ENCODE results near the gene GIN1. TPM values are rescaled to one million over a fixed set of nuclear protein-coding genes. Genes with fewer than 3 reads are reported as not detected.

The GIN1 gene
- total and polyA plus RNA-seq, 9 of the 15 experiments (the other 6 are each of a cell fraction or from before 2014, with no cell fraction given): 2.4 to 9.8 (median 7.8) TPM

DNA sequence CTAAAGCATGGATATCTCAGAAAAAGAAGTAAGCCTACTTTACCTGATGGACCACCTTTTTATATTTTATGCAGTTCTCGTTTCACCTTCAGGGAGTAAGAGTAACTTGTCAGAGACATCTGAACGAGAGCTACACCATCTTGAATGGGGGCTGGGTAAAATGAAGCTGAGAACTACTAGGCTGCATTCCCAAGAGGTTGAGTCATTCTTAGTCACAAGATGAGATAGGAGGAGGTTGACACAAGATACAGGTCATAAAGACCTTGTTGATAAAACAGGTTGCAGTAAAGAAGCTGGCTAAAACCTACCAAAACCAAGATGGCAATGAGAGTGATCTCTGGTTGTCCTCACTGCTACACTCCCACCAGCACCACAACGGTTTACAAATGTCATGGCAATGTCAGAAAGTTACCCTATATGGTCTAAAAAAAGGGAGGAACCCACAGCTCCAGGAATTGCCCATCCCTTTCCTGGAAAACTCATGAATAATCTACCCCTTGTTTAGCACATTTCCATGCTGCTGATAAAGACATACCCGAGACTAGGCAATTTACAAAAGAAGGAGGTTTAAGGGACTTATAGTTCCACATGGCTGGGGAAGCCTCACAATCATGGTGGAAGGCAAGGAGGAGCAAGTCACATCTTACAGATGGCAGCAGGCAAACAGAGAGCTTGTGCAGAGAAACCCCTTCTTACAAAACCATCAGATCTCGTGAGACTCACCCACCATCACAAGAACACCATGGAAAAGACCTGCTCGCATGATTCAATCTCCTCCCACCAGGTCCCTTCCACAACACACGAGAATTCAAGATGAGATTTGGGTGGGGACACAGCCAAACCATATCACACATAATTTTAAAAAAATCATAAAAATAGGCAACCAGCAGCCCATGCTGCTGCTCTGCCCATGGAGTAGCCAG is 62.5 kb downstream of the GIN1 start (continued):
- TF ChIP-seq FOXK1 (CRISPR knock-in tag; IDR thresholded peaks at IDR 0.05; ENCODE audit: borderline replicate concordance): no peak
- TF ChIP-seq ARID2 (IDR thresholded peaks at IDR 0.05): no peak
- no peak for TF ChIP-seq ZBTB7A (IDR thresholded peaks at IDR 0.05; ENCODE audit: borderline replicate concordance, control insufficient read depth, low read depth, low read length)
- TF ChIP-seq PURB (CRISPR knock-in tag; IDR thresholded peaks at IDR 0.05; ENCODE audit: low read depth): no peak
- TF ChIP-seq ZNF584 (CRISPR knock-in tag; IDR thresholded peaks at IDR 0.05; ENCODE audit: low read depth): peak; percentile 99
- no peak for TF ChIP-seq XRCC5 (IDR thresholded peaks at IDR 0.05; ENCODE audit: low read depth, low read length)
- TF ChIP-seq SRSF7 (optimal IDR thresholded peaks at IDR 0.05; ENCODE audit: low read depth, low read length): no peak
- peak in 1 of 2 experiments; percentile 52; a peak in 2 of 4 replicates for TF ChIP-seq FOXA3 (CRISPR knock-in tag; conservative IDR thresholded peaks at IDR 0.05 in 1 of 2, IDR thresholded peaks at IDR 0.05 in 1 of 2)
- no peak for TF ChIP-seq CHCHD3 (CRISPR knock-in tag; IDR thresholded peaks at IDR 0.05)
- 0 out of 2 replicates have a peak, but pooled peaks have one; percentile 17 for TF ChIP-seq MAFG (tag; conservative IDR thresholded peaks at IDR 0.05)
- TF ChIP-seq POLR2B (IDR thresholded peaks at IDR 0.05; ENCODE audit: low read depth, partially characterized antibody): no peak
- TF ChIP-seq, protein P1, sequence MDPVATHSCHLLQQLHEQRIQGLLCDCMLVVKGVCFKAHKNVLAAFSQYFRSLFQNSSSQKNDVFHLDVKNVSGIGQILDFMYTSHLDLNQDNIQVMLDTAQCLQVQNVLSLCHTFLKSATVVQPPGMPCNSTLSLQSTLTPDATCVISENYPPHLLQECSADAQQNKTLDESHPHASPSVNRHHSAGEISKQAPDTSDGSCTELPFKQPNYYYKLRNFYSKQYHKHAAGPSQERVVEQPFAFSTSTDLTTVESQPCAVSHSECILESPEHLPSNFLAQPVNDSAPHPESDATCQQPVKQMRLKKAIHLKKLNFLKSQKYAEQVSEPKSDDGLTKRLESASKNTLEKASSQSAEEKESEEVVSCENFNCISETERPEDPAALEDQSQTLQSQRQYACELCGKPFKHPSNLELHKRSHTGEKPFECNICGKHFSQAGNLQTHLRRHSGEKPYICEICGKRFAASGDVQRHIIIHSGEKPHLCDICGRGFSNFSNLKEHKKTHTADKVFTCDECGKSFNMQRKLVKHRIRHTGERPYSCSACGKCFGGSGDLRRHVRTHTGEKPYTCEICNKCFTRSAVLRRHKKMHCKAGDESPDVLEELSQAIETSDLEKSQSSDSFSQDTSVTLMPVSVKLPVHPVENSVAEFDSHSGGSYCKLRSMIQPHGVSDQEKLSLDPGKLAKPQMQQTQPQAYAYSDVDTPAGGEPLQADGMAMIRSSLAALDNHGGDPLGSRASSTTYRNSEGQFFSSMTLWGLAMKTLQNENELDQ (CRISPR knock-in tag; IDR thresholded peaks at IDR 0.05; ENCODE audit: borderline replicate concordance): no peak
- no peak for TF ChIP-seq PPARD (CRISPR knock-in tag; IDR thresholded peaks at IDR 0.05)
- TF ChIP-seq ZNF695 (CRISPR knock-in tag; IDR thresholded peaks at IDR 0.05): peak; percentile 87
- TF ChIP-seq TSC22D4 (tag; IDR thresholded peaks at IDR 0.05): no peak
- TF ChIP-seq, protein P2, sequence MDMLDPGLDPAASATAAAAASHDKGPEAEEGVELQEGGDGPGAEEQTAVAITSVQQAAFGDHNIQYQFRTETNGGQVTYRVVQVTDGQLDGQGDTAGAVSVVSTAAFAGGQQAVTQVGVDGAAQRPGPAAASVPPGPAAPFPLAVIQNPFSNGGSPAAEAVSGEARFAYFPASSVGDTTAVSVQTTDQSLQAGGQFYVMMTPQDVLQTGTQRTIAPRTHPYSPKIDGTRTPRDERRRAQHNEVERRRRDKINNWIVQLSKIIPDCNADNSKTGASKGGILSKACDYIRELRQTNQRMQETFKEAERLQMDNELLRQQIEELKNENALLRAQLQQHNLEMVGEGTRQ (CRISPR knock-in tag; IDR thresholded peaks at IDR 0.05): no peak
- peak; percentile 95 for TF ChIP-seq BACH1 (tag; IDR thresholded peaks at IDR 0.05)
- TF ChIP-seq SMAD4 (CRISPR knock-in tag; conservative IDR thresholded peaks at IDR 0.05): peak; percentile 99
- no peak for TF ChIP-seq ZKSCAN3 (CRISPR knock-in tag; IDR thresholded peaks at IDR 0.05)
- no peak for TF ChIP-seq ZC3H11A (IDR thresholded peaks at IDR 0.05; ENCODE audit: low read depth, low read length)
- no peak for TF ChIP-seq POLR2A (conservative IDR thresholded peaks at IDR 0.05)
- no peak for TF ChIP-seq CREBBP (IDR thresholded peaks at IDR 0.05; ENCODE audit: low read depth, low read length)
- no peak for TF ChIP-seq ZNF780A (CRISPR knock-in tag; IDR thresholded peaks at IDR 0.05)
- TF ChIP-seq ARID1B (IDR thresholded peaks at IDR 0.05): peak; percentile 73
- TF ChIP-seq NELFE (IDR thresholded peaks at IDR 0.05; ENCODE audit: insufficient read depth, insufficient read length): no peak
- peak; percentile 87 for TF ChIP-seq ZNF561 (CRISPR knock-in tag; conservative IDR thresholded peaks at IDR 0.05)
- TF ChIP-seq NFE2 (IDR thresholded peaks at IDR 0.05; ENCODE audit: low read depth): 0 out of 2 replicates have a peak, but pooled peaks have one; percentile 1
- no peak for TF ChIP-seq MCM3 (IDR thresholded peaks at IDR 0.05)
- TF ChIP-seq DNMT1 (IDR thresholded peaks at IDR 0.05): no peak
